Esophagus muscularis mucosa (tissue), 3 donors: ENCODE measurements around the gene MTHFD2L.

Experiments
- CTCF ChIP-seq, 3 experiments: fragments of 200-600 bp in 2 of 3; fragments of 450-650 bp in 1 of 3; sonication (generic) in 2 of 3; IDR thresholded peaks; one replicate each; pipeline ENCODE4 v1.5.1; 2017 to 2019; ENCODE audit warnings: antibody characterized with exemption in 3 of 3, mild to moderate bottlenecking in 2 of 3, moderate library complexity in 1 of 3
- POLR2AphosphoS5 ChIP-seq, 2 donors: sonication (generic); formaldehyde crosslinking; IDR thresholded peaks; one replicate each; pipeline ENCODE4 v1.6.1; 2017; ENCODE audit warnings: antibody characterized with exemption in 2 of 2

DNA sequence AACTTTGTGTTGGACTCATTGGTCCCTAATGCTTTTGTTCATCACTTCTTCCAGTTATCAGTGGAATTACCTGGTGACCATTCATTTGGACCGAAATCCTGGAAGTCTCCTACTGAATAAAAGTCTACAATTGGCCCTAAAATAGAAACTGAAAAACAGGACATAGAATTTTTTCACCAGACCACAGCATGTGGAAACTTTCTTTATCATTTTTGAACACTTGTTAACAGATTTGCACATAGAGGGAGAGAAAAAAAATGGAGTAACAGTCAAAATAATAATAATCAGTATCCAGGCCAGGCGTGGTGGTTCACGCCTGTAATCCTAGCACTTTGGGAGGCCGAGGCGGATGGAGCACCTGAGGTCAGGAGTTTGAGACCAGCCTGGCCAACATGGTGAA lies 157.5 kb downstream of the MTHFD2L start:
- TF ChIP-seq POLR2AphosphoS5 (IDR thresholded peaks at IDR 0.05), result no peak
- TF ChIP-seq CTCF (IDR thresholded peaks at IDR 0.05), result no peak
